SK-N-MC (cell line): ENCODE data around the gene DDTL.
"Not testable (repeated sequence)": the region's sequence is repeated elsewhere in the genome, so short reads cannot be mapped to it uniquely, and the experiment has no call there.

Source experiments
- DNase-seq: peaks from one replicate; pipeline ENCODE4 v3.0.0-alpha.2; 2011; ENCODE audit warnings: low read depth, low spot score
- H3K27ac ChIP-seq: fragments of 200-600 bp; sonication (generic); 2 replicates; pipeline ENCODE4 v1.5.1; 2016; ENCODE audit warnings: mixed run types
- H3K36me3 ChIP-seq: fragments of 200-600 bp; sonication (generic); 2 replicates; pipeline ENCODE4 v1.6.1; 2017; ENCODE audit warnings: antibody characterized with exemption, low read length, mixed read lengths; ENCODE audit not compliant: insufficient read depth
- H3K4me3 ChIP-seq: fragments of 200-600 bp; sonication (generic); 2 replicates; pipeline ENCODE4 v1.5.1; 2016
- H3K9ac ChIP-seq: fragments of 200-600 bp; sonication (generic); 2 replicates; pipeline ENCODE4 v1.8.0; 2017; ENCODE audit warnings: mixed run types, mixed read lengths; ENCODE audit not compliant: insufficient read length
- H3K9me3 ChIP-seq: fragments of 200-600 bp; sonication (generic); 2 replicates; pipeline ENCODE4 v1.6.1; 2017; ENCODE audit warnings: low read depth, mild to moderate bottlenecking, antibody characterized with exemption, low read length, moderate library complexity, mixed read lengths
- EZH2 ChIP-seq: fragments of 200-600 bp; sonication (generic); IDR thresholded peaks from one replicate; pipeline ENCODE4 v1.6.1; 2017; ENCODE audit warnings: antibody characterized with exemption
- FOXP2 ChIP-seq: optimal IDR thresholded peaks from 2 replicates; pipeline ENCODE3; 2011; ENCODE audit warnings: mild to moderate bottlenecking, moderate library complexity; ENCODE audit not compliant: insufficient read depth; ENCODE audit errors: extremely low read length, control extremely low read depth
- POLR2AphosphoS5 ChIP-seq: IDR thresholded peaks from 2 replicates; pipeline ENCODE4 v1.6.1; 2012; ENCODE audit warnings: mild to moderate bottlenecking, low read depth, low read length, borderline replicate concordance

DDTL gene

GRCh38 chr22:23966568-23966967, at the start of gene DDTL:
DDTL (plus strand) TSS chr22:23966888; CDS start chr22:23966915, 27 bp downstream.
- H3K9ac ChIP-seq, DNase-seq, H3K27ac ChIP-seq, H3K4me3 ChIP-seq, H3K9me3 ChIP-seq: not testable (repeated sequence)
- H3K36me3 ChIP-seq: peaks cover 18% of the 10 kb centered on the region

- H3K9me3 ChIP-seq, DNase-seq, H3K27ac ChIP-seq, H3K9ac ChIP-seq, H3K4me3 ChIP-seq: not testable (repeated sequence)
- H3K36me3 ChIP-seq: peaks cover 22% of the 10 kb centered on the region
Measured at GRCh38 chr22:23920267-23920611, 46.4 kb upstream of the DDTL start.

DNA sequence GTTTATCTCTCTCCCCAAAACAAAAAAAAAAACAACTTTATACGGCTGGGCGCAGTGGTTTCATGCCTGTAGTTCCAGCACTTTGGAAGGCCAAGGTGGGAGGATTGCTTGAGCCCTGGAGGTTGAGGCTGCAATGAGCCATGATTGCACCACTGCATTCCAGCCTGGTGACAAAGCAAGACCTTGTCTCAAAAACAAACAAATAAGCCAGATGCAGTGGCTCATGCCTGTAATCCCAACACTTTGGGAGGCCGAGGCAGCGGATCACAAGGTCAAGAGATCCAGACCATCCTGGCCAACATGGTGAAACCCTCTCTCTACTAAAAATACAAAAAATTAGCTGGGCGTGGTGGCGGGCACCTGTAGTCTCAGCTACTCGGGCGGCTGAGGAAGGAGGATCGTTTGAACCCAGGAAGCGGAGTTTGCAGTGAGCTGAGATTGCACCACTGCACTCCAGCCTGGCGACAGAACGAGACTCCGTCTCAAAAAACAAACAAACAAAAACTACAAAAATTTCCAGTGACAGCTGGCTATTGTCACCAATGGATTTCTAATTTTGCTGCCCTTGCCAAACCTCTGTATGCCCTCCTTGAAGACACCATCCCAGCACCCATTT, 45.0 kb upstream of the DDTL start:
- H3K9ac ChIP-seq, H3K27ac ChIP-seq, DNase-seq, H3K9me3 ChIP-seq, H3K4me3 ChIP-seq: not testable (repeated sequence)
- H3K36me3 ChIP-seq: peaks cover 33% of the 10 kb centered on the region

DNA sequence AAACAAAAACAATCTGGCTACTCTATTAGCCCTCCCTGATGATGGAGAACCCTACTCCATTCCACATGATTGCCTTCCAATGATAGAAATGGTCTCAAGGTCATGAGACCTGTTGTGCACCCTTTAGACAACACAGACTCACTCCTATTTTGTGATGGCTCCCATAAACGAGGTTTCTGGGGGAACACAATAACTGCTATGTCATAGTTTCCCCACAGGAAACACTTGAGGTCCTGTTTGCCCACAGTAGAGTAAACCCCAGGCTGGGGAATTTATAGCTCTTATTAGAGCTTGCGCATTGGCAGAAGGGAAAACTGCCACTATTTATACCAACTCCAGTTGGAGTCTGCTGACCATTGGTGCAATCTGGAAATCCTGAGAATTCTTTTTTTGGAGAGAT, 43.8 kb upstream of the DDTL start:
- peaks cover 42% of the 10 kb centered on the region for H3K36me3 ChIP-seq
- DNase-seq: no peak
- no peak overlapping the region for H3K27ac ChIP-seq

DNA sequence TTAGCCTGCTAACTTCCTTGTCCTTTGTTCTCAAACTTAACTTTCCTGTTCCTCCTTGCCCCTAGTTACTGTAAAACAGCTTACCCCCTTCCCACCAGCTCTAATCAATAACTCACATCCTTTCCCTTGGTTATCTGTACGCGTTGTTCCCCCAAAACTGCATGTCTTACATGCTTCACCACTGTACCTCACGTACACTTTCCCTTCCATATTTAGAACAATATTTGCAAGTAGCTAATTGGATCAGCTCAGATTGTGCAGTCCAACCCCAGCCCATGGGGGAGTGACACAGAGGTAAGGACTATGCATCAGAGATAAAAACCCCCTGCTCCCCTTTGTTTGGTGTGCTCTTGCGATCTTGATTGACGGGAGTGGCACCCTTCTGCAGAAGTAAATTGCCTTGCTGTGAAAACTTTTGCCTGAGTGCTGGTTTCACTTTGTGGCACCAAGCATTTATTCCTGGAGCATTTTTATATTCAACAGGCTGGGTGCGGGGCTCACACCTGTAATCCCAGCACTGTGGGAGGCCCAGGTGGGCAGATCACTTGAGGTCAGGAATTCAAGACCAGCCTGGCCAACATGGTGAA, 41.6 kb upstream of the DDTL start:
- H3K4me3 ChIP-seq: no peak overlapping the region
- no peak overlapping the region for H3K9ac ChIP-seq
- H3K36me3 ChIP-seq: peaks cover 51% of the 10 kb centered on the region
- no peak for TF ChIP-seq EZH2
- no peak for TF ChIP-seq POLR2AphosphoS5
- TF ChIP-seq FOXP2: no peak
- H3K27ac ChIP-seq: no peak overlapping the region
- H3K9me3 ChIP-seq: no peaks in the 10 kb centered on the region
- DNase-seq: no peak

More for the DNA sequence above, 43.8 kb upstream of the DDTL start:
- Histone ChIP-seq H3K9me3 (no peaks in the 10 kb centered on the region), H3K4me3 (no peak overlapping the region), H3K9ac (no peak overlapping the region)
- no peak for TF ChIP-seq FOXP2
- TF ChIP-seq EZH2: no peak
- no peak for TF ChIP-seq POLR2AphosphoS5

DNA sequence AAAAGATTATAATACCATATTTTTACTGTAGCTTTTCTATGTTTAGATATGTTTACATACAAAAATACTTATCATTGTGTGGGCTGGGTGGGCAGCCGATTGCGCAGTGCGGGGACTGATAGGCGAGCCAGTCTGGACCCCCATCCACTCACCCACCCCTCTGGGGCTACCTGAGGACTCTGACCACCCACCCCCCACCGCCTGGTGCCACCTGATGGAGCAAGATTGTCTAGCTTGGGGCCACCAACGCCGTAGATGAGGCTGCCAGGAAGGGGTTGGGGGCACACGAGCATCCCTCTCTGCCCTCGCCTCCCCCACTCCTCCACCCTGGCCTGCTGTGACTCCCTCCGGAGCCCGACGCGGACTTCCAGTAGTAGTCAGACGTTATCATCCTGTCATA, 40.1 kb upstream of the DDTL start:
- H3K9me3 ChIP-seq: no peaks in the 10 kb centered on the region
- no peak overlapping the region for H3K4me3 ChIP-seq
- peaks cover 46% of the 10 kb centered on the region for H3K36me3 ChIP-seq
- H3K9ac ChIP-seq: no peak overlapping the region
- DNase-seq: no peak
- TF ChIP-seq FOXP2 (no peak), EZH2 (no peak), POLR2AphosphoS5 (no peak)
- no peak overlapping the region for H3K27ac ChIP-seq

- no peak for DNase-seq
Measured at GRCh38 chr22:23938328-23939016, 28.2 kb upstream of the DDTL start.

GRCh38 chr22:23939017-23939357, 27.7 kb upstream of the DDTL start:
- Histone ChIP-seq H3K36me3 (no peaks in the 10 kb centered on the region), H3K4me3 (no peak overlapping the region), H3K27ac (no peak overlapping the region), H3K9me3 (no peaks in the 10 kb centered on the region), H3K9ac (no peak overlapping the region)
- DNase-seq: no peak
- TF ChIP-seq EZH2 (no peak), FOXP2 (no peak), POLR2AphosphoS5 (no peak)

More at GRCh38 chr22:23938328-23939016, 28.2 kb upstream of the DDTL start:
- Histone ChIP-seq H3K36me3 (no peaks in the 10 kb centered on the region), H3K9ac (no peak overlapping the region), H3K27ac (no peak overlapping the region), H3K4me3 (no peak overlapping the region), H3K9me3 (no peaks in the 10 kb centered on the region)
- no peak for TF ChIP-seq EZH2
- TF ChIP-seq FOXP2: no peak
- TF ChIP-seq POLR2AphosphoS5: no peak

- not testable (repeated sequence) for H3K9me3 ChIP-seq, DNase-seq, H3K4me3 ChIP-seq, H3K27ac ChIP-seq, H3K9ac ChIP-seq, H3K36me3 ChIP-seq
Measured at GRCh38 chr22:23940166-23940565, 26.5 kb upstream of the DDTL start.

- not testable (repeated sequence) for DNase-seq, H3K9me3 ChIP-seq, H3K9ac ChIP-seq, H3K27ac ChIP-seq, H3K36me3 ChIP-seq, H3K4me3 ChIP-seq
Measured at GRCh38 chr22:23947391-23947790, 19.3 kb upstream of the DDTL start.

DNA sequence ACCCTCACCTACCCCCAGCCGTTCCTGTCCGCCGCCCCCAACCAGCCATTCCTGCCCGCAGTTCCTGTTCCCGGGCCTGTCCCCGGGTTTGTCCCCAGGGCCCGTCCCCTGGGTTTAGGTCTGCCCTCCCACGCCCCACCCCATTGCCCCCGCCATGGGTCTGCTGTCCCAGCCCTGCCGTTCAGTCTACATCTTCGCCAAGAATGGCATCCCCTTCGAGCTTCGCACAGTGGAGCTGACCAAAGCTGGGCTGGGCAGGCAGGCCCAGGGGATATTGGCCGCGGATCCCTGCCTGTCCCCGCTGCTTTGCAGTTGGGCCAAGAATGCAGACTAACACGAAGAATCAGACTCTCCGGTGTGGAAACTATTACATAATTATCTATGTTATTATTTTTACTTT, 16.9 kb upstream of the DDTL start:
- H3K36me3 ChIP-seq, H3K4me3 ChIP-seq, H3K9me3 ChIP-seq, H3K9ac ChIP-seq, DNase-seq, H3K27ac ChIP-seq: not testable (repeated sequence)

DNA sequence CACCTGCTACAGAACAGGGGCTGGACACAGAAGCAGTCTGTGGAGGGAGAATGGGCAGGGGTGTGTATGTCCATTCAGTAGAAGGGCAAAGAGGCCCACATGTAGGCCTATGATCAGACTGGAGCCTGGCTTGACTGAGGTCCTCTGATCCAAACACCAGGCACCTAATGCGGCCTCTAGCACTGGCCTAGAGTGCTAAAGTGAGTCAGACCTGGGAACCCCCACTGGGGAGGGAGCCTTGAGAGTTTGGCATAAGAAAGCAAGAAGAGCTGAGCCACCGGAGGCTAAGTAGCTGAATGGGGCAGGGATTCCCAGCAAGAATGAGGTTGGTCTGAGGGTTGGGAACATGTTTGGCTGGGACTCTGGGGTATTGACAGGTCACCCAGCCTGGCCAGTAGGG, 15.3 kb upstream of the DDTL start:
- not testable (repeated sequence) for H3K27ac ChIP-seq, H3K9me3 ChIP-seq, H3K9ac ChIP-seq, DNase-seq, H3K4me3 ChIP-seq, H3K36me3 ChIP-seq

DNA sequence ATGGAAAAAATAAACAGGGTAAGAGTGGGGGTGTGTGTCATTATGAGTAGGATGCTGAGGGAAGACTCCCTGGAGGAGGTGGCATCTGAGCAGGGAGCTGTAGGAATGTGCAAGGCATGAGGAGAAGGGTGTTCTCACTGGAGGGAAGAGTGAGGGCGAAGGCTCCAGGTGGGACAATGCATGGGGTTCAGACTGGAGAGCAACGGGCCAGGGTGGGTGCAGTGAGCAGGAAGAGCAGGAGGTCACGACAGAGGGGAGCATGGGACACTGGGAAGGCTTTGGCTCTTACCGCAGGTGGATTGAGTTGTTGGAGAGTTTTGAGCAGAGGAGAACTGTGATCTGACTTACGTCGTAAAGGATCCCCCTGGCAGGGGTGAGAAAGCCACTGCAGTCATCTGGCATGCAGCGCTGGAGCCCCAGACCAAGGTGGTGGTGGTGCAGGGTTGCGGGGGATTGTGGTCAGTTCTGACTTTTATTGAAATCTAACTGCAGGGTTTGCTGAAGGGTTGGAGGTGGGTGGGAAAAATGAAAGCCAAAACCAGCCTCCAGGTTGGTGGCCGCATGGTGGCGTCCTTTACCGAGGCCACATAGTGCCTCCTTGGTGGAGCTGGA, 13.8 kb upstream of the DDTL start:
- H3K9ac ChIP-seq, H3K9me3 ChIP-seq, H3K36me3 ChIP-seq, DNase-seq, H3K27ac ChIP-seq, H3K4me3 ChIP-seq: not testable (repeated sequence)
